ENCODE measurements around the gene MUTYH.

GRCh38 chr1:45317166-45317565, 23.1 kb downstream of the MUTYH start:
- TF ChIP-seq, protein P1, sequence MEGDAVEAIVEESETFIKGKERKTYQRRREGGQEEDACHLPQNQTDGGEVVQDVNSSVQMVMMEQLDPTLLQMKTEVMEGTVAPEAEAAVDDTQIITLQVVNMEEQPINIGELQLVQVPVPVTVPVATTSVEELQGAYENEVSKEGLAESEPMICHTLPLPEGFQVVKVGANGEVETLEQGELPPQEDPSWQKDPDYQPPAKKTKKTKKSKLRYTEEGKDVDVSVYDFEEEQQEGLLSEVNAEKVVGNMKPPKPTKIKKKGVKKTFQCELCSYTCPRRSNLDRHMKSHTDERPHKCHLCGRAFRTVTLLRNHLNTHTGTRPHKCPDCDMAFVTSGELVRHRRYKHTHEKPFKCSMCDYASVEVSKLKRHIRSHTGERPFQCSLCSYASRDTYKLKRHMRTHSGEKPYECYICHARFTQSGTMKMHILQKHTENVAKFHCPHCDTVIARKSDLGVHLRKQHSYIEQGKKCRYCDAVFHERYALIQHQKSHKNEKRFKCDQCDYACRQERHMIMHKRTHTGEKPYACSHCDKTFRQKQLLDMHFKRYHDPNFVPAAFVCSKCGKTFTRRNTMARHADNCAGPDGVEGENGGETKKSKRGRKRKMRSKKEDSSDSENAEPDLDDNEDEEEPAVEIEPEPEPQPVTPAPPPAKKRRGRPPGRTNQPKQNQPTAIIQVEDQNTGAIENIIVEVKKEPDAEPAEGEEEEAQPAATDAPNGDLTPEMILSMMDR (IDR thresholded peaks at IDR 0.05; ENCODE audit: poor library complexity) = no peak
- TF ChIP-seq EZH2phosphoT487 (IDR thresholded peaks at IDR 0.05; ENCODE audit: low read depth, severe bottlenecking, unreplicated experiment) = no peak
